Heart right ventricle (tissue), 16 donors: ENCODE measurements around the gene FAM163B. TPM values are rescaled to one million over a fixed set of nuclear protein-coding genes. Genes with fewer than 3 reads are reported as not detected.
A peak's percentile ranks its signal among the peaks of the same experiment; 100 is the strongest.

Experiments
- ATAC-seq, 8 donors: fragments of 200-7000 bp; cut with Tn5 transposase; one replicate each; pipeline ENCODE4 v1.9.1; 2020; ENCODE audit warnings: mild to moderate bottlenecking in 8 of 8, moderate library complexity in 8 of 8, moderate number of reproducible peaks in 1 of 8
- DNase-seq, 2 donors: peaks; one replicate each; pipeline ENCODE4 v3.0.0-alpha.2; 2020
- H3K27ac ChIP-seq, 10 donors: fragments of 200-600 bp; sonication (generic) in 2 of 10; one replicate each; pipeline versions ENCODE4 v1.5.0 to v1.8.0; 2020 to 2022; ENCODE audit warnings: mild to moderate bottlenecking in 3 of 10
- H3K27me3 ChIP-seq, 7 donors: fragments of 200-600 bp; one replicate each; pipeline ENCODE4 v1.8.0; 2021 to 2022; ENCODE audit warnings: mild to moderate bottlenecking in 2 of 7
- H3K36me3 ChIP-seq, 9 donors: fragments of 200-600 bp; sonication (generic) in 1 of 9; one replicate each; pipeline versions ENCODE4 v1.5.0 to v1.8.0; 2020 to 2022; ENCODE audit warnings: mild to moderate bottlenecking in 2 of 9
- H3K4me1 ChIP-seq, 9 donors: fragments of 200-600 bp; sonication (generic) in 1 of 9; one replicate each; pipeline versions ENCODE4 v1.5.0 to v1.8.0; 2020 to 2022; ENCODE audit warnings: mild to moderate bottlenecking in 4 of 9
- H3K4me3 ChIP-seq, 10 donors: fragments of 200-600 bp; sonication (generic) in 2 of 10; one replicate each; pipeline versions ENCODE4 v1.5.0 to v1.8.0; 2020 to 2022; ENCODE audit warnings: mild to moderate bottlenecking in 7 of 10, moderate library complexity in 2 of 10
- H3K9me3 ChIP-seq, 11 donors: fragments of 200-600 bp in 10 of 11; sonication (generic) in 2 of 11; one replicate each; pipeline versions ENCODE4 v1.5.0 to v1.8.0; 2013 to 2022; ENCODE audit warnings: mild to moderate bottlenecking in 2 of 11, control low read depth in 1 of 11, moderate library complexity in 1 of 11
- CTCF ChIP-seq, 9 donors: fragments of 200-600 bp; sonication (generic) in 2 of 9; IDR thresholded peaks; one replicate each; pipeline versions ENCODE4 v1.5.0 to v1.8.0; 2021 to 2022; ENCODE audit warnings: antibody characterized with exemption in 9 of 9, mild to moderate bottlenecking in 5 of 9, moderate library complexity in 1 of 9
- WGBS, 2 donors: extraction: QIAGEN DNeasy Blood & Tissue Kit; methylation state at CpG; one replicate each; pipeline ENCODE4 v1.1.7; 2013; ENCODE audit warnings: inconsistent platforms in 1 of 2; 5-methylcytosine and 5-hydroxymethylcytosine counted together
- intact Hi-C, 10 donors: fragments of 100-400 bp; cut with DNase I; formaldehyde crosslinking; loops; one replicate each; pipeline versions ENCODE4 v1.11.1 to v1.14.2; 2022
- polyA plus RNA-seq, 2 donors: library from polyadenylated mRNA; stranded (reverse); fragments of 200-250 nt; gene quantifications; one replicate each; pipeline ENCODE4 v1.2.3, GENCODE V29; 2013
- total RNA-seq, 10 donors: library from RNA; stranded (reverse); fragmentation: NEBNext Ultra II Directional in 3 of 10; extraction: Animal tissue kit (Norgen Biotek cat#: 25700) in 3 of 10; gene quantifications; one replicate each; pipeline versions ENCODE4 v1.2.1 to v1.2.4, GENCODE V29; 2021 to 2023
- donor health status: Arrhythmogenic right ventricular cardiomyopathy.
- donor health status: ischemic (EF 13 %, LVEDD 7.1; RV severe dilation, severe dysfunction).
- donor health status: healthy with polysubstance abuse.
- donor health status: DM: no; HTN: yes; CAD: no.
- donor health status: DM: no; HTN: no; CAD: no.
- donor health status: ischemic (EF 25% LVEDD 6.9; RV normal size, moderate dysfunction).
- donor health status: ischemic (EF 25% LVEDD 5.7; RV mildly dilated, moderate dysfunction).
- donor health status: healthy.
- donor health status: DM: yes; HTN: yes; CAD: no.
- donor health status: Ischemic cardiomyopathy.
- donor health status: ischemic (EF 35%, LVEDD 5.7; RV mildly dilated, moderate dysfunction).
- donor health status: nonischemic (EF 11% LVEDD 7.7; RV severe dilation, severe dysfunction).
- donor health status: DM: yes; HTN: yes; CAD: no.
- donor health status: PGD.
- donor health status: ischemic (EF 29% LVEDD 5.4; RV normal size, mild dysfunction).
- donor health status: nonischemic (EF 23%, LVEDD 6.1; RV moderate dilation, normal function).

Gene FAM163B
- total and polyA plus RNA-seq, 12 donors = 0.19 TPM; not detected in 11

GRCh38 chr9:133574771-133575170 lies 34.4 kb downstream of the FAM163B start:
- Histone ChIP-seq H3K36me3 (peaks cover 0 to 9% (median 0%) of the 10 kb centered on the region in 9 donors), H3K4me3 (no peak overlapping the region), H3K4me1 (peaks cover 2 to 49% (median 24%) of the 10 kb centered on the region in 9 donors), H3K9me3 (no peaks in the 10 kb centered on the region), H3K27ac (no peak overlapping the region), H3K27me3 (peaks cover 0 to 40% (median 16%) of the 10 kb centered on the region in 7 donors)
- WGBS, 2 donors = 80 to 87% methylated on average over 17 of the region's 17 CpGs
- intact Hi-C loops = loop anchor here in 1 of 10 donors (5.0 kb wide), 1 partner anchor 37 kb away; no protein-coding TSS in a partner anchor
- TF ChIP-seq CTCF (IDR thresholded peaks at IDR 0.05) = no peak
- DNase-seq (no peak), ATAC-seq (no peak)

- peaks cover 2 to 47% (median 24%) of the 10 kb centered on the region in 9 donors for H3K4me1 ChIP-seq
- H3K4me3 ChIP-seq = no peak overlapping the region
- no peak for DNase-seq
- WGBS, 2 donors = 93 to 95% methylated on average over 21 of the region's 21 CpGs
- no peak for ATAC-seq
- H3K36me3 ChIP-seq = peaks cover 0 to 15% (median 0%) of the 10 kb centered on the region in 9 donors
- no peak for TF ChIP-seq CTCF (IDR thresholded peaks at IDR 0.05)
- intact Hi-C loops = no loop called here
- no peaks in the 10 kb centered on the region for H3K9me3 ChIP-seq
- H3K27ac ChIP-seq = no peak overlapping the region
- peaks cover 0 to 31% (median 13%) of the 10 kb centered on the region in 7 donors for H3K27me3 ChIP-seq
These were observed 35.2 kb downstream of the FAM163B start for GRCh38 chr9:133573791-133574515.

- TF ChIP-seq CTCF (IDR thresholded peaks at IDR 0.05) = no peak
- peaks cover 0 to 20% (median 0%) of the 10 kb centered on the region in 9 donors for H3K36me3 ChIP-seq
These were observed 36.3 kb downstream of the FAM163B start for GRCh38 chr9:133572821-133573361.

GRCh38 chr9:133571896-133572595 lies 37.1 kb downstream of the FAM163B start:
- no peak overlapping the region for H3K4me3 ChIP-seq
- WGBS, 2 donors = 88 to 90% methylated on average over 20 of the region's 20 CpGs
- peaks cover 2 to 34% (median 23%) of the 10 kb centered on the region in 9 donors for H3K4me1 ChIP-seq
- TF ChIP-seq CTCF (IDR thresholded peaks at IDR 0.05) = no peak
- peaks cover 0 to 20% (median 0%) of the 10 kb centered on the region in 9 donors for H3K36me3 ChIP-seq
- DNase-seq (no peak), ATAC-seq (no peak)
- H3K9me3 ChIP-seq = no peaks in the 10 kb centered on the region
- peaks cover 0 to 21% (median 4%) of the 10 kb centered on the region in 7 donors for H3K27me3 ChIP-seq
- intact Hi-C loops = no loop called here
- peak overlapping the region in 3 of 10 donors; percentile 15 to 46 (median 41) for H3K27ac ChIP-seq

More at GRCh38 chr9:133572821-133573361, 36.3 kb downstream of the FAM163B start:
- peak; percentile 80 to 95 (median 91) for ATAC-seq
- Histone ChIP-seq H3K4me3 (no peak overlapping the region), H3K27me3 (peaks cover 0 to 21% (median 5%) of the 10 kb centered on the region in 7 donors), H3K9me3 (no peaks in the 10 kb centered on the region), H3K27ac (peak overlapping the region in 3 of 10 donors; percentile 15 to 46 (median 41)), H3K4me1 (peaks cover 2 to 42% (median 24%) of the 10 kb centered on the region in 9 donors)
- WGBS, 2 donors = 36 to 45% methylated on average over 15 of the region's 15 CpGs
- intact Hi-C loops = no loop called here
- DNase-seq = peak; percentile 70 to 82
